ENCODE data around the gene SUSD4.

DNA sequence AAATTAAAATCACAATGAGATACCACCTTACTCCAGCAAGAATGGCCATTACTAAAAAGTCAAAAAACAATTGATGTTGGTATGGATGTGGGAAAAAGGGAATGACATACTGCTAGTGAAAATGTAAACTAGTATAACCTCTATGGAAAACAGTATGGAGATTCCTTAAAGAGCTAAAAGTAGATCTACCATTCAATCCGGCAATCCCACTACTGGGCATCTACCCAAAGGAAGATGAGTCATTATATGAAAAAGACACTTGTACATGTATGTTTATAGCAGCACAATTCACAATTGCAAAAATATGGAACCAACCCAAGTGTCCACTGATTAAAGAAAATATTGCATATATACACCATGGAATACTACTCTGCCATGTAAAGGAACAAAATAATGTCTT is 37.2 kb downstream of the SUSD4 start:
- no peak for TF ChIP-seq POLR2A (IDR thresholded peaks at IDR 0.05)
- TF ChIP-seq, protein P1, sequence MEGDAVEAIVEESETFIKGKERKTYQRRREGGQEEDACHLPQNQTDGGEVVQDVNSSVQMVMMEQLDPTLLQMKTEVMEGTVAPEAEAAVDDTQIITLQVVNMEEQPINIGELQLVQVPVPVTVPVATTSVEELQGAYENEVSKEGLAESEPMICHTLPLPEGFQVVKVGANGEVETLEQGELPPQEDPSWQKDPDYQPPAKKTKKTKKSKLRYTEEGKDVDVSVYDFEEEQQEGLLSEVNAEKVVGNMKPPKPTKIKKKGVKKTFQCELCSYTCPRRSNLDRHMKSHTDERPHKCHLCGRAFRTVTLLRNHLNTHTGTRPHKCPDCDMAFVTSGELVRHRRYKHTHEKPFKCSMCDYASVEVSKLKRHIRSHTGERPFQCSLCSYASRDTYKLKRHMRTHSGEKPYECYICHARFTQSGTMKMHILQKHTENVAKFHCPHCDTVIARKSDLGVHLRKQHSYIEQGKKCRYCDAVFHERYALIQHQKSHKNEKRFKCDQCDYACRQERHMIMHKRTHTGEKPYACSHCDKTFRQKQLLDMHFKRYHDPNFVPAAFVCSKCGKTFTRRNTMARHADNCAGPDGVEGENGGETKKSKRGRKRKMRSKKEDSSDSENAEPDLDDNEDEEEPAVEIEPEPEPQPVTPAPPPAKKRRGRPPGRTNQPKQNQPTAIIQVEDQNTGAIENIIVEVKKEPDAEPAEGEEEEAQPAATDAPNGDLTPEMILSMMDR (IDR thresholded peaks at IDR 0.05): no peak

All from right lobe of liver (tissue), 4 donors.